A549 (cell line): ENCODE data around the gene SCNN1B.

Experiments used
- EHMT2 ChIP-seq: fragments of 200-600 bp; sonication (generic); IDR thresholded peaks from 2 replicates; pipeline ENCODE4 v1.6.1; 2016; ENCODE audit warnings: antibody characterized with exemption, low read depth, mild to moderate bottlenecking, moderate library complexity
- NR3C1 ChIP-seq: fragments of >200 bp; sonication (Bioruptor Twin); formaldehyde crosslinking; IDR thresholded peaks from 3 replicates; pipeline ENCODE4 v1.6.1; 2017
- RFX5 ChIP-seq: fragments of 450-650 bp; IDR thresholded peaks from 2 replicates; pipeline ENCODE4 v1.7.1; 2014; ENCODE audit warnings: antibody characterized with exemption, mild to moderate bottlenecking, moderate library complexity
- TFCP2L1 ChIP-seq: fragments of 250-450 bp; sonication (Bioruptor Pico); IDR thresholded peaks from 2 replicates; pipeline ENCODE4 v1.5.0; 2021; ENCODE audit warnings: mild to moderate bottlenecking
- TF ChIP-seq, protein P1 (sequence below): fragments of >200 bp; sonication (Bioruptor Twin); formaldehyde crosslinking; IDR thresholded peaks from 3 replicates; pipeline ENCODE4 v1.5.1; 2016
- TF ChIP-seq, protein P2 (sequence below): fragments of 200-600 bp; sonication (generic); IDR thresholded peaks from 2 replicates; pipeline ENCODE4 v1.6.1; 2016; ENCODE audit warnings: antibody characterized with exemption, mild to moderate bottlenecking, moderate library complexity
- TF ChIP-seq, protein P3 (sequence below): fragments of 450-650 bp; IDR thresholded peaks from 2 replicates; pipeline ENCODE4 v1.6.1; 2014; ENCODE audit warnings: antibody characterized with exemption
- TF ChIP-seq, protein P4 (sequence below): IDR thresholded peaks from 2 replicates; pipeline ENCODE4 v1.6.1; 2012

DNA sequence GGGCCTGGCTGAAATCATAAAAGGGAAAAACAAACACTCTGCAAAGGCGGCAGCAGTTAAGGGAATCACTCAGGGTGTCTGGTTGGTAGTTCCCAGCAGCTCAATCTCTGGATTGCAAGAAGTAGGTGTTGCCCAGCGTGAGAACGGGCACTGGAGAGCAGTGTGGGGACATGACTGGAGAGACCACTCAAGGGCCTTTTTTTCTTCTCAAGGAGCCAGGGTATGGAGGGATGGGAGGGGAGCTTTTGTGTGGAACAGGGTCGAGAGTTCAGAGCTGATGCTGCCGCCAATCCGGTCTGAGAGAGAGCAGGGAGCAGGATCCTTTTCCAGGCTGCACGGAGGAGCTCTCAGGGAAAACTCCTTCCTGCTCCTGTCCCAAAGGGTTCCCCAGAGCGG, 15.2 kb downstream of the SCNN1B start:
- TF ChIP-seq, protein P1, sequence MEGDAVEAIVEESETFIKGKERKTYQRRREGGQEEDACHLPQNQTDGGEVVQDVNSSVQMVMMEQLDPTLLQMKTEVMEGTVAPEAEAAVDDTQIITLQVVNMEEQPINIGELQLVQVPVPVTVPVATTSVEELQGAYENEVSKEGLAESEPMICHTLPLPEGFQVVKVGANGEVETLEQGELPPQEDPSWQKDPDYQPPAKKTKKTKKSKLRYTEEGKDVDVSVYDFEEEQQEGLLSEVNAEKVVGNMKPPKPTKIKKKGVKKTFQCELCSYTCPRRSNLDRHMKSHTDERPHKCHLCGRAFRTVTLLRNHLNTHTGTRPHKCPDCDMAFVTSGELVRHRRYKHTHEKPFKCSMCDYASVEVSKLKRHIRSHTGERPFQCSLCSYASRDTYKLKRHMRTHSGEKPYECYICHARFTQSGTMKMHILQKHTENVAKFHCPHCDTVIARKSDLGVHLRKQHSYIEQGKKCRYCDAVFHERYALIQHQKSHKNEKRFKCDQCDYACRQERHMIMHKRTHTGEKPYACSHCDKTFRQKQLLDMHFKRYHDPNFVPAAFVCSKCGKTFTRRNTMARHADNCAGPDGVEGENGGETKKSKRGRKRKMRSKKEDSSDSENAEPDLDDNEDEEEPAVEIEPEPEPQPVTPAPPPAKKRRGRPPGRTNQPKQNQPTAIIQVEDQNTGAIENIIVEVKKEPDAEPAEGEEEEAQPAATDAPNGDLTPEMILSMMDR = no peak
- TF ChIP-seq TFCP2L1 (CRISPR knock-in tag) (no peak), RFX5 (no peak), NR3C1 (no peak), EHMT2 (no peak)
- TF ChIP-seq, protein P2, sequence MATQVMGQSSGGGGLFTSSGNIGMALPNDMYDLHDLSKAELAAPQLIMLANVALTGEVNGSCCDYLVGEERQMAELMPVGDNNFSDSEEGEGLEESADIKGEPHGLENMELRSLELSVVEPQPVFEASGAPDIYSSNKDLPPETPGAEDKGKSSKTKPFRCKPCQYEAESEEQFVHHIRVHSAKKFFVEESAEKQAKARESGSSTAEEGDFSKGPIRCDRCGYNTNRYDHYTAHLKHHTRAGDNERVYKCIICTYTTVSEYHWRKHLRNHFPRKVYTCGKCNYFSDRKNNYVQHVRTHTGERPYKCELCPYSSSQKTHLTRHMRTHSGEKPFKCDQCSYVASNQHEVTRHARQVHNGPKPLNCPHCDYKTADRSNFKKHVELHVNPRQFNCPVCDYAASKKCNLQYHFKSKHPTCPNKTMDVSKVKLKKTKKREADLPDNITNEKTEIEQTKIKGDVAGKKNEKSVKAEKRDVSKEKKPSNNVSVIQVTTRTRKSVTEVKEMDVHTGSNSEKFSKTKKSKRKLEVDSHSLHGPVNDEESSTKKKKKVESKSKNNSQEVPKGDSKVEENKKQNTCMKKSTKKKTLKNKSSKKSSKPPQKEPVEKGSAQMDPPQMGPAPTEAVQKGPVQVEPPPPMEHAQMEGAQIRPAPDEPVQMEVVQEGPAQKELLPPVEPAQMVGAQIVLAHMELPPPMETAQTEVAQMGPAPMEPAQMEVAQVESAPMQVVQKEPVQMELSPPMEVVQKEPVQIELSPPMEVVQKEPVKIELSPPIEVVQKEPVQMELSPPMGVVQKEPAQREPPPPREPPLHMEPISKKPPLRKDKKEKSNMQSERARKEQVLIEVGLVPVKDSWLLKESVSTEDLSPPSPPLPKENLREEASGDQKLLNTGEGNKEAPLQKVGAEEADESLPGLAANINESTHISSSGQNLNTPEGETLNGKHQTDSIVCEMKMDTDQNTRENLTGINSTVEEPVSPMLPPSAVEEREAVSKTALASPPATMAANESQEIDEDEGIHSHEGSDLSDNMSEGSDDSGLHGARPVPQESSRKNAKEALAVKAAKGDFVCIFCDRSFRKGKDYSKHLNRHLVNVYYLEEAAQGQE = no peak
- TF ChIP-seq, protein P3, sequence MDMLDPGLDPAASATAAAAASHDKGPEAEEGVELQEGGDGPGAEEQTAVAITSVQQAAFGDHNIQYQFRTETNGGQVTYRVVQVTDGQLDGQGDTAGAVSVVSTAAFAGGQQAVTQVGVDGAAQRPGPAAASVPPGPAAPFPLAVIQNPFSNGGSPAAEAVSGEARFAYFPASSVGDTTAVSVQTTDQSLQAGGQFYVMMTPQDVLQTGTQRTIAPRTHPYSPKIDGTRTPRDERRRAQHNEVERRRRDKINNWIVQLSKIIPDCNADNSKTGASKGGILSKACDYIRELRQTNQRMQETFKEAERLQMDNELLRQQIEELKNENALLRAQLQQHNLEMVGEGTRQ = no peak
- TF ChIP-seq, protein P4, sequence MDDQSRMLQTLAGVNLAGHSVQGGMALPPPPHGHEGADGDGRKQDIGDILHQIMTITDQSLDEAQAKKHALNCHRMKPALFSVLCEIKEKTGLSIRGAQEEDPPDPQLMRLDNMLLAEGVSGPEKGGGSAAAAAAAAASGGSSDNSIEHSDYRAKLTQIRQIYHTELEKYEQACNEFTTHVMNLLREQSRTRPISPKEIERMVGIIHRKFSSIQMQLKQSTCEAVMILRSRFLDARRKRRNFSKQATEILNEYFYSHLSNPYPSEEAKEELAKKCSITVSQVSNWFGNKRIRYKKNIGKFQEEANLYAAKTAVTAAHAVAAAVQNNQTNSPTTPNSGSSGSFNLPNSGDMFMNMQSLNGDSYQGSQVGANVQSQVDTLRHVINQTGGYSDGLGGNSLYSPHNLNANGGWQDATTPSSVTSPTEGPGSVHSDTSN = no peak
